Measurements from ENCODE around the gene ICAM1. TPM values are rescaled to one million over a fixed set of nuclear protein-coding genes. Genes with fewer than 3 reads are reported as not detected.

ICAM1 gene
- total and polyA plus RNA-seq, 2 of the 13 experiments (the other 11 are each of a cell fraction or from before 2014, with no cell fraction given): 37.9 to 98.4 TPM

DNA sequence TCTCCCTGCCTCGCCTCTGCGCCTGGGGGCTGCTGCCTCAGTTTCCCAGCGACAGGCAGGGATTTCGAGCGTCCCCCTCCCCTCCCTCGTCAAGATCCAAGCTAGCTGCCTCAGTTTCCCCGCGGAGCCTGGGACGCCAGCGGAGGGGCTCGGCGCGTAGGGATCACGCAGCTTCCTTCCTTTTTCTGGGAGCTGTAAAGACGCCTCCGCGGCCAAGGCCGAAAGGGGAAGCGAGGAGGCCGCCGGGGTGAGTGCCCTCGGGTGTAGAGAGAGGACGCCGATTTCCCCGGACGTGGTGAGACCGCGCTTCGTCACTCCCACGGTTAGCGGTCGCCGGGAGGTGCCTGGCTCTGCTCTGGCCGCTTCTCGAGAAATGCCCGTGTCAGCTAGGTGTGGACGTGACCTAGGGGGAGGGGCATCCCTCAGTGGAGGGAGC lies 722 bp upstream of the ICAM1 start (continued):
- no peak for TF ChIP-seq ZNF101 (CRISPR knock-in tag; IDR thresholded peaks at IDR 0.05; ENCODE audit: borderline replicate concordance, low read depth)
- TF ChIP-seq, protein P1, sequence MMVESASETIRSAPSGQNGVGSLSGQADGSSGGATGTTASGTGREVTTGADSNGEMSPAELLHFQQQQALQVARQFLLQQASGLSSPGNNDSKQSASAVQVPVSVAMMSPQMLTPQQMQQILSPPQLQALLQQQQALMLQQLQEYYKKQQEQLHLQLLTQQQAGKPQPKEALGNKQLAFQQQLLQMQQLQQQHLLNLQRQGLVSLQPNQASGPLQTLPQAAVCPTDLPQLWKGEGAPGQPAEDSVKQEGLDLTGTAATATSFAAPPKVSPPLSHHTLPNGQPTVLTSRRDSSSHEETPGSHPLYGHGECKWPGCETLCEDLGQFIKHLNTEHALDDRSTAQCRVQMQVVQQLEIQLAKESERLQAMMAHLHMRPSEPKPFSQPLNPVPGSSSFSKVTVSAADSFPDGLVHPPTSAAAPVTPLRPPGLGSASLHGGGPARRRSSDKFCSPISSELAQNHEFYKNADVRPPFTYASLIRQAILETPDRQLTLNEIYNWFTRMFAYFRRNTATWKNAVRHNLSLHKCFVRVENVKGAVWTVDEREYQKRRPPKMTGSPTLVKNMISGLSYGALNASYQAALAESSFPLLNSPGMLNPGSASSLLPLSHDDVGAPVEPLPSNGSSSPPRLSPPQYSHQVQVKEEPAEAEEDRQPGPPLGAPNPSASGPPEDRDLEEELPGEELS (CRISPR knock-in tag; IDR thresholded peaks at IDR 0.05): no peak
- 0 out of 2 replicates have a peak, but pooled peaks have one; percentile 13 for TF ChIP-seq ZNF543 (CRISPR knock-in tag; IDR thresholded peaks at IDR 0.05)
- TF ChIP-seq ZNF780A (CRISPR knock-in tag; IDR thresholded peaks at IDR 0.05): 0 out of 2 replicates have a peak, but pooled peaks have one; percentile 17
- no peak for TF ChIP-seq PCBP2 (optimal IDR thresholded peaks at IDR 0.05; ENCODE audit: low read depth, low read length, poor library complexity, severe bottlenecking)
- peak; percentile 31 for TF ChIP-seq AGO2 (optimal IDR thresholded peaks at IDR 0.05; ENCODE audit: low read depth, low read length)
- TF ChIP-seq ZNF556 (CRISPR knock-in tag; IDR thresholded peaks at IDR 0.05; ENCODE audit: borderline replicate concordance): 0 out of 2 replicates have a peak, but pooled peaks have one; percentile 21
- 0 out of 2 replicates have a peak, but pooled peaks have one; percentile 36 for TF ChIP-seq WIZ (CRISPR knock-in tag; IDR thresholded peaks at IDR 0.05)
- TF ChIP-seq MEIS1 (CRISPR knock-in tag; IDR thresholded peaks at IDR 0.05; ENCODE audit: borderline replicate concordance): 0 out of 2 replicates have a peak, but pooled peaks have one; percentile 6

DNA sequence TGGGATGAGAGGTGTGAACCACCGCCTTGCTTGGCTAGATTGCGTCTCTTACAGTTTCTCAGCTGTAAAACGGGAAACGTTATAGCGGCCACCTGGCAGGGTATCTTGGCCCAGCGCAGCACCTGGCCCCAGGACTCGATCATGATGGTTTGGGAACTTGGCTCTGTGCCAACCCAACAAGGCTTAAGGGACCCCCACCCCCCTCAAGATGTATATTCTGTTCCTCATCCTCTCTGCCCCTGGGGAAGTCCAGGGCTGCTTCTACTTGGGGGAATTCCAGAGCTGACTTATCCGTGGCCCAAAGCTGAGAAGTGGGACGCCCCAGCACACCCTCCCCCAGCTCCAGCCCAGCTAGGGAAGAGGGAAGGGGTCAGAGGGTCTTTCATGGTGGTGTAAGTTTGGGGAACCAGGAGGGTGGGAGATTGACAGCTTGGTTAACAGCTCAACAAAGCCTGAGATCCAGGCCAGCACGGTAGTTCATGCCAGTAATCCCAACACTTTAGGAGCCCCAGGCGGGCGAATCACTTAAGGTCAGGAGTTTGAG lies 695 bp downstream of the ICAM1 start:
- Histone ChIP-seq H3K4me1 (ENCODE audit: insufficient read depth, low read length) (peaks cover 62% of the 10 kb centered on the region), H3K27ac (ENCODE audit: extremely low read length, insufficient read depth, low read length) (peak overlapping the region; percentile 85), H4K20me1 (ENCODE audit: insufficient read depth, low read length) (no peaks in the 10 kb centered on the region), H2AFZ (ENCODE audit: low read length) (no peak overlapping the region), H3K79me2 (ENCODE audit: insufficient read depth, low read length) (peaks cover 28% of the 10 kb centered on the region), H3K4me2 (ENCODE audit: low read depth, low read length) (peak overlapping the region; percentile 87), H3K9me3 (ENCODE audit: low read length) (no peaks in the 10 kb centered on the region), H3K4me3 (replicated peaks in 1 of 3; ENCODE audit: insufficient read depth in 1 of 3, low read depth in 2 of 3, low read length in 3 of 3) (peak overlapping the region; percentile 68 to 81 (median 76)), H3K9ac (ENCODE audit: insufficient read depth, low read depth, low read length) (peak overlapping the region; percentile 79), H3K36me3 (replicated peaks in 1 of 2; ENCODE audit: control insufficient read depth in 1 of 2, insufficient read depth in 2 of 2, low read length in 2 of 2) (peaks cover 5 to 15% of the 10 kb centered on the region in 2 experiments; a peak in 3 of 5 replicates), H3K27me3 (ENCODE audit: control insufficient read depth in 1 of 2, insufficient read depth in 2 of 2, low read length in 2 of 2) (no peaks in the 10 kb centered on the region)
- BruUV-seq (replicated peaks): TSS peak; percentile 90
- 34% methylated on average over 8 of the region's 12 CpGs for WGBS (ENCODE audit: low lambda C conversion rate)
- ATAC-seq (peak; percentile 3; the same call in 1 of the 3 replicates), FAIRE-seq (no peak), DNase-seq (ENCODE audit: low spot score) (no peak)
- ChIA-PET CTCF (ENCODE audit: low intra/inter-chr PET ratio, low total read pairs) (interaction anchor here (3.6 kb wide), 1 partner anchor 118 kb away, joined by 47 read pairs; no protein-coding TSS in a partner anchor), POLR2A (interaction anchor here (0.6 to 6.5 kb wide), 22 partner anchors 8 to 234 kb away, joined by 3 to 149 read pairs (median 4); partner anchors contain the start of genes CDC37, ICAM4, ICAM5 and RAVER1)
- in situ Hi-C loops (cut with HindIII; ENCODE audit: extremely low pct_ligation_motif_present, low pct_unique_long_range_greater_than_20kb) (loop anchor here (5.0 kb wide), 1 partner anchor 121 kb away; no protein-coding TSS in a partner anchor), intact Hi-C loops (cut with micrococcal nuclease; ENCODE audit: unreplicated experiment) (loop anchor here (2.0 kb wide), 1 partner anchor 15 kb away; the partner anchor contains the start of gene ICAM4)
- TF ChIP-seq, protein P2, sequence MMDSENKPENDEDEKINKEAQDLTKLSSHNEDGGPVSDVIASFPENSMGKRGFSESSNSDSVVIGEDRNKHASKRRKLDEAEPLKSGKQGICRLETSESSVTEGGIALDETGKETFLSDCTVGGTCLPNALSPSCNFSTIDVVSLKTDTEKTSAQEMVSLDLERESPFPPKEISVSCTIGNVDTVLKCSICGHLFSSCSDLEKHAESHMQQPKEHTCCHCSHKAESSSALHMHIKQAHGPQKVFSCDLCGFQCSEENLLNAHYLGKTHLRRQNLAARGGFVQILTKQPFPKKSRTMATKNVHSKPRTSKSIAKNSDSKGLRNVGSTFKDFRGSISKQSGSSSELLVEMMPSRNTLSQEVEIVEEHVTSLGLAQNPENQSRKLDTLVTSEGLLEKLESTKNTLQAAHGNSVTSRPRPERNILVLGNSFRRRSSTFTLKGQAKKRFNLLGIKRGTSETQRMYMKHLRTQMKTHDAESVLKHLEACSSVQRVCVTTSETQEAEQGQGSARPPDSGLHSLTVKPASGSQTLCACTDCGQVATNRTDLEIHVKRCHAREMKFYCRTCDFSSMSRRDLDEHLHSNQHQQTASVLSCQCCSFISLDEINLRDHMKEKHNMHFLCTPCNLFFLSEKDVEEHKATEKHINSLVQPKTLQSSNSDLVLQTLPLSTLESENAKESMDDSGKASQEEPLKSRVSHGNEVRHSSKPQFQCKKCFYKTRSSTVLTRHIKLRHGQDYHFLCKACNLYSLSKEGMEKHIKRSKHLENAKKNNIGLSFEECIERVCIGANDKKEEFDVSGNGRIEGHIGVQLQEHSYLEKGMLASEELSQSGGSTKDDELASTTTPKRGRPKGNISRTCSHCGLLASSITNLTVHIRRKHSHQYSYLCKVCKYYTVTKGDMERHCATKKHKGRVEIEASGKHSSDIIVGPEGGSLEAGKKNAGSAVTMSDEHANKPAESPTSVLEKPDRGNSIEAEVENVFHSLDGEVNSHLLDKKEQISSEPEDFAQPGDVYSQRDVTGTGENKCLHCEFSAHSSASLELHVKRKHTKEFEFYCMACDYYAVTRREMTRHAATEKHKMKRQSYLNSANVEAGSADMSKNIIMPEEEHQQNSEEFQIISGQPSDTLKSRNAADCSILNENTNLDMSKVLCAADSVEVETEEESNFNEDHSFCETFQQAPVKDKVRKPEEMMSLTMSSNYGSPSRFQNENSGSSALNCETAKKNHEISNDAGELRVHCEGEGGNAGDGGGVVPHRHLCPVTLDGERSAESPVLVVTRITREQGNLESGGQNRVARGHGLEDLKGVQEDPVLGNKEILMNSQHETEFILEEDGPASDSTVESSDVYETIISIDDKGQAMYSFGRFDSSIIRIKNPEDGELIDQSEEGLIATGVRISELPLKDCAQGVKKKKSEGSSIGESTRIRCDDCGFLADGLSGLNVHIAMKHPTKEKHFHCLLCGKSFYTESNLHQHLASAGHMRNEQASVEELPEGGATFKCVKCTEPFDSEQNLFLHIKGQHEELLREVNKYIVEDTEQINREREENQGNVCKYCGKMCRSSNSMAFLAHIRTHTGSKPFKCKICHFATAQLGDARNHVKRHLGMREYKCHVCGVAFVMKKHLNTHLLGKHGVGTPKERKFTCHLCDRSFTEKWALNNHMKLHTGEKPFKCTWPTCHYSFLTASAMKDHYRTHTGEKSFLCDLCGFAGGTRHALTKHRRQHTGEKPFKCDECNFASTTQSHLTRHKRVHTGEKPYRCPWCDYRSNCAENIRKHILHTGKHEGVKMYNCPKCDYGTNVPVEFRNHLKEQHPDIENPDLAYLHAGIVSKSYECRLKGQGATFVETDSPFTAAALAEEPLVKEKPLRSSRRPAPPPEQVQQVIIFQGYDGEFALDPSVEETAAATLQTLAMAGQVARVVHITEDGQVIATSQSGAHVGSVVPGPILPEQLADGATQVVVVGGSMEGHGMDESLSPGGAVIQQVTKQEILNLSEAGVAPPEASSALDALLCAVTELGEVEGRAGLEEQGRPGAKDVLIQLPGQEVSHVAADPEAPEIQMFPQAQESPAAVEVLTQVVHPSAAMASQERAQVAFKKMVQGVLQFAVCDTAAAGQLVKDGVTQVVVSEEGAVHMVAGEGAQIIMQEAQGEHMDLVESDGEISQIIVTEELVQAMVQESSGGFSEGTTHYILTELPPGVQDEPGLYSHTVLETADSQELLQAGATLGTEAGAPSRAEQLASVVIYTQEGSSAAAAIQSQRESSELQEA (CRISPR knock-in tag; IDR thresholded peaks at IDR 0.05; ENCODE audit: not compliant biosample characterization): peak; percentile 12

All from HepG2 (cell line).